Measurements from ENCODE around the gene MLLT1. TPM values are rescaled to one million over a fixed set of nuclear protein-coding genes. Genes with fewer than 3 reads are reported as not detected.
A peak's percentile ranks its signal among the peaks of the same experiment; 100 is the strongest.
"Not testable (repeated sequence)": the region's sequence is repeated elsewhere in the genome, so short reads cannot be mapped to it uniquely, and the experiment has no call there.

Gene MLLT1, protein sequence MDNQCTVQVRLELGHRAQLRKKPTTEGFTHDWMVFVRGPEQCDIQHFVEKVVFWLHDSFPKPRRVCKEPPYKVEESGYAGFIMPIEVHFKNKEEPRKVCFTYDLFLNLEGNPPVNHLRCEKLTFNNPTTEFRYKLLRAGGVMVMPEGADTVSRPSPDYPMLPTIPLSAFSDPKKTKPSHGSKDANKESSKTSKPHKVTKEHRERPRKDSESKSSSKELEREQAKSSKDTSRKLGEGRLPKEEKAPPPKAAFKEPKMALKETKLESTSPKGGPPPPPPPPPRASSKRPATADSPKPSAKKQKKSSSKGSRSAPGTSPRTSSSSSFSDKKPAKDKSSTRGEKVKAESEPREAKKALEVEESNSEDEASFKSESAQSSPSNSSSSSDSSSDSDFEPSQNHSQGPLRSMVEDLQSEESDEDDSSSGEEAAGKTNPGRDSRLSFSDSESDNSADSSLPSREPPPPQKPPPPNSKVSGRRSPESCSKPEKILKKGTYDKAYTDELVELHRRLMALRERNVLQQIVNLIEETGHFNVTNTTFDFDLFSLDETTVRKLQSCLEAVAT
- total RNA-seq: 68.3 TPM

DNA sequence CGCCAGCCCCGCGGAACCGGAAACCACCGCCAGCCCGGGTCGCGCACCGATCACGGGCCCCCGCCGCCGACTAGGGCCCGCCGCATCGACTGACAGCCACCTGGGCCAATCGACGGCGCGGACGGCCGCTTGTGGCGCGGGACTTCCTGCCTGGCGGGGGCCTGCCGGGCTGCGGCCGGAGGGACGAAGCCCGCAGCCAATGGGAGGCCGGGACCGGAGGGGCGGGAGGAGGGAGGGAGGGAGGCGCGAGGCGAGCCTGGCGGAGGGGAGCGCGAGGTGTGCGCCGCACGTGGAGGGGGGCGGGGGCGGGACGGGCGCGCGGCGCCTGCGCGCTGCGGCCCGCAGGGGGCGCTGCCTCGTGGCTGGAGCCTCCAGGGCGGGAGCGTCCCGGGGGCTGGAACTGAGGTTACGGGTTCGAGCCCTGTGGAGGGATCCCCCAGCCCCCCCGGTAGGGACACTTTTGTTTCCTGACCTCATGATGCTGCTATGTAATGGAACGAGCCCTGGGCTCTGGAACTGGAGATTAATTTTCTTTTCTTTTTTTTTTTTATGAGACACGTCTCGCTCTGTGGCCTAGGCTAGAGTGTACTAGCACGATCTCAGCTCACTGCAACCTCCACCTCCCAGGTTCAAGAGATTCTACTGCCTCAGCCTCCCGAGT is at the start of gene MLLT1:
Gene MLLT1 (minus strand): TSS at position 45 of the 661 bp plus-strand sequence. CDS start 191 bp downstream, outside the sequence.
- peak; percentile 97 for DNase-seq (ENCODE audit: low spot score)

DNA sequence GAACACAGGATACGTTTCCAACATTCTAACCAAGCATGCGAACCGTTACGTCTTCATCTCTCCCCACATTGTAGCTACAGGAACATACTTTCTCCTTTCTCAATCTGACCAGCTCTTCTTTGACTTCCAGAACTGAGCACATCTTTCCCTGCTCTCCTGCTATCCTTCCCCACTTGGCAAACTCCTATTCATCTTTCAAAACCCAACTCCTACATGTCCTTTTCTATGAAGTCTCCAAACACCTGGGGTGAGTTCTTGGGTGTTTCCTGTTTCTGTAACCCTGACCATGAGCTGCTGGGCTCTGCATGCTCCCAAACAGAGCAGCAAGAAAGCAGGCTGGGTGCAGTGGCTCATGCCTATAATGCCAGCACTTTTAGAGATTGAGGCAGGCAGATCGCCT is 47.0 kb upstream of the MLLT1 start:
- DNase-seq (ENCODE audit: low spot score): no peak

DNA sequence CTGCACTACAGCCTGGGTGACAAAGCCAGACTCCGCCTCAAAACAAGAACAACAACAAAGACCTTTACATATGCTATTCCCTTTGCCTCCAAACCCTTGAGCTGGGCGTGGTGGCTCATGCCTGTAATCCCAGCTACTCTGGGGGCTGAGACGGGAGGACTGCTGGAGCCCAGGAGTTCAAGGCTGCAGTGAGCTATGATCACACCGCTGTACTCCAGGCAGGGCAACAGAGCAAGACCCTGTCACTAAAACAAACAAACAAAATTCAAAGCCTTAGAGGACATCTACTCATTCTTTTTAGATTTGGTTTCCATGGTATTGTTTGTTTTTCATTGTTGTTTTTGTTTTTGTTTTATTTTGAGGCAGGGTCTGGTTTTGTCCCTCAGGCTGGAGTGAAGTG is 45.8 kb upstream of the MLLT1 start:
- DNase-seq (ENCODE audit: low spot score): no peak

DNA sequence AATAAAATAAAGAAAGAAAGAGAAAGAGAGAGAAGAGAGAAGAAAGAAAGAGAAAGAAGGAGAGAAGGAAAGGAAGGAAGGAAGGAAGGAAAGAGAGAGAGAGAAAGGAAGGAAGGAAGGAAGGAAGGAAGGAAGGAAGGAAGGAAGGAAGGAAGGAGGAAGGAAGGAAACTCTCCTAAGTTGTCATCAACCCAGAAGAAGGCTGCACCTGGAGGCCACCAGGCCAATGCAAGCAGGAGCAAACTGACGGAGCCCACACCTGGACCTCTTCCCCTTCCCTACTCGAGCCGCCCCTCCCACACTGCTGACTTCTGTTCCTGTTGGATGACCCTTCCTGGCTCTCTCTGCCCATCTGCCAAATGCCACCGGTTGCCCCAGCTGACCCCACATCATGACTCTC is 45.0 kb upstream of the MLLT1 start:
- no peak for DNase-seq (ENCODE audit: low spot score)

DNA sequence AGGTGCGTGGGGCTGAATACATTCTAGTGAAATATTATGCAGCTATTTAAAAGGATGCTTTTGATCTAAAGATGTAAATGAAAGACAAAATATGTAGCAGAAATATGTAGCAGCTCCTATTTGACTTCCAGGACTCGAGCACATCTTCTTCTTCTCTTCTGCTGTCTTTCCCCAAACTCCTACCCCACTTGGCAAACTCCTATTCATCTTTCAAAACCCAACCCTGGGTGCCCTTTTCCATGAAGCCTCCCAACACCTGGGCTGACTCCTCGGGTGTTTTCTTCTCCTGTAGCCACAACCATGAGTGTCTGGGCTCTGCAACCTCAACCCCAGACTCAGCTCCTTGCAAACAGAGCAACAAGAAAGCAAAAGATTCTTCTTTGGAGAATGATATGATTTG is 42.5 kb upstream of the MLLT1 start:
- no peak for DNase-seq (ENCODE audit: low spot score)

DNA sequence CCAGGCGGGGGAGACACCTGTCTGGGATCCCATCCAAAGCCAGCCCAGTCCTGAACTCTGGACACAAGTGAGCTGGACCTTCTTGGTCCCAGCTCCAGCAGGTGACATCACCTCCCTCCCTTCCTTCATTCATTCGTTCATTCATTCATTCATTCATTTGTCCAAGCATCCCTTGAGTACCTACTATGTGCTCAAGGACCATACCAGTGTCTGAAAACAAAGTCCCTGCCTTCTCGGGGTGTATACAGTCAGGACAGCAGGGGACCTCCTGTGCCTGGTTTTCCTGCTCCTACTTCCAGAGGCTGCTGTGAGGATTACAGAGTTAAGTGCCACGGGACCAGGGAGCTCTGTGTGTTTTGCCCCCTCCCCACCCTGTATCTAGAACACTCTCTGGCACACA is 39.6 kb upstream of the MLLT1 start:
- no peak for DNase-seq (ENCODE audit: low spot score)

DNA sequence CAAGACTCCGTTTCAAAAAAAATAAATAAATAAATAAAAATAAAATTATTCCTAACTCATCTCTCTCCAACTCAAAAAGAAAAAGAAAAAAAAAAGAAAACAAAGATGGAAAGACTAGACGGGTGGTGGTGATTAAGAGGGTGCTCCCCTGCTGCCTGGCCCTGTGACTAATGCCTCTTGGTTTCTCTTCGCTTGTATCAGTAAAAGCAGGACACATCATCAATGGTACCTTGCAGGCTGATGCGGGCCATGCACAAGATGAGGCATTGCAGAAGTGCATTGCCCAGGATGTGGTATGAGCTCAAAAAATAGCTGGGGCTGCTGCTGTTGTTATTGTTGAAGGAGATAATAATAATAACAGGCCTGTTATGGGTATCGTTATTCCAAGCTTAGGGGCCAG is 39.0 kb upstream of the MLLT1 start:
- no peak for DNase-seq (ENCODE audit: low spot score)

DNA sequence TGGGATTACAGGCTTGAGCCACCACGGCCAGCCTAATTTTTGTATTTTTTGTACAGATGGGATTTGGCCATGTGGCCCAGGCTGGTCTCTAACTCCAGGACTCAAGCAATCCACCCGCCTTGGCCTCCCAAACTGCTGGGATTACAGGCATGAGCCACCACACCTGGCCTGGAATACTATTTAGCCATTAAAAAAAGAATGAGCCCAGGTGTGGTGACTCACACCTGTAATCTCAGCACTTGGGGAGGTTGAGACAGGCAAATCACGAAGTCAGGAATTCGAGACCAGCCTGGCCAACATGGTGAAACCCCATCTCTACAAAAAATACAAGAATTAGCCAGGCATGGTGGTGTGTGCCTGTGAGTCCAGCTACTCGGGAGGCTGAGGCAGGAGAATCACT is 35.9 kb upstream of the MLLT1 start:
- not testable (repeated sequence) for DNase-seq (ENCODE audit: low spot score)

DNA sequence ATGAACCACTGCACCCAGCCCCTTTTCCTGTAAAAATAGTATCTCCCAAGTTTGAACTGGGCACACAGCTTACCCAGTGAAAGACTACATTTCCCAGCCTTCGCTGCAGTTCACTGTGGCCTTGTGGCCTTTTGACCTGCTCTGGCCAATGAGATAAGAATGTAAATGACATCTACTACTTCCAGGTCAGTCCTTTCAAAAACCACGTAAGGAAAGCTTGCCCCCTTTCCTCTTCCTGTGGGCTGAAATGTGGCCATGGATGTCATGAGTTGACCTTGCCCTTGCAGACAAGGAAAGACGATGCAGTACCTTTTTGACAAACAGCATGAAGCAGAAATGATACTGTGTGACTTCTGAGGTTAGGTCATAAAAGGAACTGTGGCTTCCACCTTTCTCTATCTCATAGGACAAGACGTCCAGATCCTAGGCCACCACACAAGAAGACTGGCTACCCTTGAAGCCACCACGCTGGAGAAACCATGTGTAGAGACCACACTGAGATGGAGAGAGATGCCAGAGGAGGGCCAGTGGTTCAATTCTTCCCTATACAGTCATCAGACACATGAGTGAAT is 33.7 kb upstream of the MLLT1 start:
- DNase-seq (ENCODE audit: low spot score): no peak

DNA sequence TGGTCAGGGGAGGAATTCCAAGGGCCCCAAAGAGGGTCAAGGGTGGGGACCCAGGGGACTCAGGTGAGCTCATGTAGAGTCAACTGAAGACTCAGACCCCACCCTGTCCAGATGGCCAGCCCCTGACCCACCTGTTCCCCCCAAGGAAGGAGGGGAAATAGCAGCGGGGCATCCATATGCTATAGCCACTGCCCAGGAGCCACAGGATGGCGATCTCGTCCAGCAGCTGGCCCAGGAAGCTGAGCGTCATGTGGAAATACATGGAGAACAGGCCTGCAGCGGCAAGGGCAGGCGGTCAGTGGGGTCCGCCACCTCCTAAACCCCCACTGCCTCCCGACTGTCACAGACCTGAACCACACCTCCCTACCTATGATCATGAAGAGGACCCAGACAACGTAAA is 32.2 kb upstream of the MLLT1 start:
- no peak for DNase-seq (ENCODE audit: low spot score)

DNA sequence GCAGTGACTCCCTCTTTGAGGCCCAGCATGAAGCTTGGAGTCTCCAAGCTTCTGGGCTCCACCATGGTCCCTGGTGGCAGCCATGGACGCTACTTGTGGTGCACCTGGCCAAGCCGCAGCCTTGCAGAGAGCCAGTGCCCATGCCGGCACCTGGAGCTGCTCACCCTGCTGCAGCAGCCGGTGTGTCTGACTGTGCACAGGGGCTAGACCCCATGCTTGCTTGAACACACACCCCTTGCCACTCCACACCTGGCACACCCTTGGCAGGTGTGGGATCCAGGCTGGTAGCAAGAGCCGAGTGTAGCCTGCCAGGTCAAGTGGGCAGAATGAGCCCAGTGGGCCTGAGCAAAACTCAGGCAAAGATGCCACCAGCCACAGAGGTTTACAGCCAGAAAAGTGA is 18.6 kb upstream of the MLLT1 start:
- no peak for DNase-seq (ENCODE audit: low spot score)

DNA sequence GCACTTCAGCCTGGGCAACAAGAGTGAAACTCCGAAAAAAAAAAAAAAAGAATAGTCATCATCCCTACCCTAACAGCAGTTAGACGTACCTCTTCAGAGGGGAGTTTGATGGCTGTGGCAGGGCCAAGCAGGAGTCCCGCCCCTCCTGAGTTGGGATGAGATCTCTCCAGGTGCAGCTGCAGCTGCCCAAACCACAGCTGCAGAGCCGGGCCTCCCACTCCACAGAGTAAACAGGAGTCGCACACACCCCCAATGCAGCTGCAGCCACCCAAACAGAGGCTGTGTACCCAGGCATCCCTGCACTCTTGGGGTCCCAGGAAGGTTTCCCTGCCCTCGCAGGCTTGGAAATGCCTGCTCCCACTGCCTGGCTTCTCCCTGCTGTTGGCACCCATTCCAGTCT is 17.4 kb upstream of the MLLT1 start:
- no peak for DNase-seq (ENCODE audit: low spot score)

DNA sequence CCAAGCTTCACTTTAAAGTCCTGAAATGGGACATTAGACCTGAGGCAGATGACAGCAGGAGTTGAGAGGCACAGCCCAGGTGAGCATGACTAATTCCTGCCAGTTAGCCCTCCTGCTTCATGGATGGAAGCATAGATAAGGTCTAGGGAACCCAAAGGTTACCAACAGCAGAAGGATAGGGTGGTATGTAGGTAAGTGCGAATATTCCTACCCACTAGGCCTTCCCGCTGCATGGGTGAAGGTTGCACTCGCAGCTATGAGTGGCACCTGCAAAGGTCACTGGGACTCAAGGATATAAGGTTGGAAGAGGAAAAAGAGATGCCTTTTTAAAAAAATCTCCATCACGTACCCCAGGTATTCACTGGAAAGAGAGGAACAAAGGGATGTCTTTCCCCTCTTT is 12.2 kb upstream of the MLLT1 start:
- no peak for DNase-seq (ENCODE audit: low spot score)

DNA sequence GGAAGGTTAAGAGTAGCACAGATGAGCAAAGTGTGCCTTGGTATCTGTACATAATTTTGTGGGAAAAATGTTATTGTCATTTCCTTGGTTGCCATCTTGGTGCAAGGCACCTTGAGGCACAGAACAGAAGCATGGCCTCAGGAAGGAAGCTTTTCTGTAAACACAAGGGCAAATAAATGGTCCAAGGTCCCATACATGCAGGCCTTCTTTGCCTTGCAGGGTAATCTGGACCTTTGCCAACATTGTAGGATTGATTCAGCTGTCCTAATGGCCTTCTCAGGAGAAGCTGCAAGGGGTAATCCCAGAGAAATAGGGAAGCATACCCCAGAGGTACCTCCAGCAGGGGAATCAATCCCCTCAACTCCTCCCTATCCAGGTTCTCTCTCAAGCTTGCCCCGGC is 9.0 kb upstream of the MLLT1 start:
- no peak for DNase-seq (ENCODE audit: low spot score)

DNA sequence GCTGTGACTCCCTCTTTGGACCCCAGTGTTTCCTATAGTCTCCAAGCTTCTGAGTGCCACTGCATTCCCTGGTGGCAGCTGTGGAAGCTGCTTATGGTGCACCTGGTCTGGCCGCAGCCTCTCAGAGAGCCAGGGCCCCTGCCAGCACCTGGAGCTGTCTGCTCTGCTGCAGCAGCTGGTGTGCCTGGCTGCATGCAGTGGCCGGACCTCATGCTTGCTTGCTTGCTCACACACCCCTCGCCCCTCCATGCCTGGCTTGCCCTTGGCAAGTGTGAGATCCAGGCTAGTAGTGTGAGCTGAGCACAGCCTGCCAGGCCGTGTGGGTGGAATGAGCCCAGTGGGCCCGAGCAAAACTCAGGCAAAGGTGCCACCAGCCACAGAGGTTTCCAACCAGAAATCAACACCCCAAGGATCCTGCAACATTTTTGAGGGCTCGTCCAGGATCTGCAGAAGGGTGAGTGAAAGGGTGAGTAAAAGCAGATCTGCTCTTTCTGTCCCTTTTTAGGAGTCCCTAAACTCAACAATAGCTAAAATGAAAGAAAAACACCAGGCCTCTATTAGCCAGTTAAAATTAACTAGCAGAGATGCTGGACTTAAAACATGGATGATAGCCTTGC is 7.6 kb upstream of the MLLT1 start:
- no peak for DNase-seq (ENCODE audit: low spot score)

DNA sequence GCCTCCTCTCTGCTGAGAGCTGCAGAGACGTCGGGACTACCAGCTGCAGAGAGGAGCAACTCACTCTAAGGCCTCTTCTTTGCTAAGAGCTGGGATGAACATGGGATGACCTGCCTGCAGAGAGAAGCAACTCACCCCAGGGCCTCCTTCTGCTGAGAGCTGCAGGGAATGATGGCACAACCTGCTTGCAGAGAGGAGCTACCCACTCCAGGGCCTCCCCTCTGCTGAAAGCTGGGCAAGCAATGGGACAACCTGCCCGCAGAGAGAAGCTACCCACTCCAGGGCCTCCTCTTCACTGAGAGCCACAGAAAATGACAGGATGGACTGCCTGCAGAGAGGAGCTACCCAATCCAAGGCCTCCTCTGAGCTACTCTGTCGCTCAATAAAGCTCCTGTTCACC is 6.9 kb upstream of the MLLT1 start:
- no peak for DNase-seq (ENCODE audit: low spot score)

DNA sequence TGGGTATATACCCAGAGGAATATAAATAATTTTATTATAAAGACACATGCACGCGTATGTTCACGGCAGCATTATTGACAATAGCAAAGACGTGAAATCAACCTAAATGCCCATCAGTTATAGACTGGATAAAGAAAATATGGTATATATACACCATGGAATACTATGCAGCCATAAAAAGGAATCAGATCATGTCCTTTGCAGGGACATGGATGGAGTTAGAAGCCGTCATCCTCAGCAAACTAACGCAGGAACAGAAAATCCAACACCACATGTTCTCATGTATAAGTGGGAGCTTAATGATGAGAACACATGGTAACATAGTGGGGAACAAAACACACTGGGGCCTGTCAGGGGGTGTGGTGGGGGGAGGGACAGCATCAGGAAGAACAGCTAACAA is 2.6 kb upstream of the MLLT1 start:
- DNase-seq (ENCODE audit: low spot score): not testable (repeated sequence)

DNA sequence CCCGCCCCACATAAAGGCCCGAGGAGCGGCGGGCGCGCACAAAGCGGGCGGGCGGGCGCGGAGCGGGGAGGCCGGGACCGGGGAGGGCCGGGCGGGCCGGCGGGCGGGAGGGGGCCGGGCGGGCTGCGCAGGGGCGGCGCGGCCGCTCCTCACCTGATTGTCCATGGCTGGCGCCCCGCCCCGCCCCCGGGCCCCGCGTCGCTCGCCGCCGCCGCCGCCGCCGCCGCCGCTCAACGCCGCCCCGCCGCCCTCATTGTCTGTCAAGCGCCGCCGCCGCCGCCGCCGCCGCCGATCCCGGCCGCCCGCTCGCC is 200 bp downstream of the MLLT1 start:
- no peak for DNase-seq (ENCODE audit: low spot score)

DNA sequence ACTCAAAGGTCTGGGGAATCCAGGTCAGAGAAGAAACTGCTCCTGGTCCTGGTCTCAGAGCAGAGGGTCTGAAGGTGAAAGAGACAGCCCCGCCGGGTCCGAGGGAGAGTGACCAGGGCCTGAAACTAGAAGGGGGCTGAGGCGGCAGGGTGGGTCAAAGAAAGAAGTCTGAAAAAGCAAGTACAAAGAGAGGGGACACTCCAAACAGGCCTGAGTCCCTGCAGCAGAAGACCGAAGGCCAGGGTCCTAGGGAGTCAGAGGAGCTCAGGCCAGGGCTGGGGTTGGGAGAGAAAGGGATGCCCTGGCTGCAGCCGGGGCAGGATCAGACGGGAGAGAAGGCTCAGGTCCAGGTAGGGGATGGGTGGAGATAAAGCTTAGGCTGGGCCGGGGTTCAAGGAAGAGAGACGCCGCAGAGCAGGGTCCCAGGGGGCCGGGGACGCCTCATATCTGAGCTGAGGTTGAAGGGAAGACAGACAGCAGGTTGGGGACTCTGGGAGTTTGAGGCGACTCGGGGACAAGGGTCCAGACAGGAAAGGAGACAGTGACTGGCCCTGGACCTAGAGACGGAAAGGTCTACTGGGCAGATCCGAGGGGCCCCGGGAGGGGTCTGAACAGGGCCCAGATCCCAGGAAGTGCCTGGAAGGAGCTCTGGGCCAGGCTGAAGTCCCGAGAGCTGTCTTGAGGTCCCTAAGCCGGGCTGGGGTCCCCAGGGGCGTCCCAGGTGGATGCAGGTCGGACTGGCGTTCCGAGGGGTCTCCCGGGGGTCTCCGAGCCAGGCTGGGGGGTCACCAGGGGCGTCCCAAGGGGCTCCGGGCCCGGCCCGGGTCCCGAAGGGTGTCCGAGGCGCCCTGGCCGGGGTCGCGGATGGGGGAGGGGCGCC is 795 bp downstream of the MLLT1 start:
- DNase-seq (ENCODE audit: low spot score): no peak

DNA sequence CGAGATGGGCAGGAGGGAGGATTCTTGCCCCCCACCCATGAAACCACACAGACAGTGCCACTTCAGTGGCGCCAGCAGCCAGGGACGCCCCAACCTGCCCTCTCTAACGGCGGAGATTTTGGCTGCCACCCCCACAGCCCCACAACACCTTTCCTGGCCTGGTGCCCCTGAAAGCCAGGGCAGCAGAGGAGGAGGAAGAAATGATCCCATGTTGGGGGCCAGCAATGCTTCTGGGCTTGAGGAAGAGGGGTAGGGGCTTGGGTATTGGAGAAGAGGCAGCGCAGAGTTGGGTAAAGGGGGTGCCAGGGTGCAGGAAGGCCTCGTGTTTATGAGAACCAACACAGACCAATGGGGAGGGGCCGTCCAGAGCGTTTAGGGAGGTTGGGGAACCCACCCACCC is 1.7 kb downstream of the MLLT1 start:
- DNase-seq (ENCODE audit: low spot score): no peak

DNA sequence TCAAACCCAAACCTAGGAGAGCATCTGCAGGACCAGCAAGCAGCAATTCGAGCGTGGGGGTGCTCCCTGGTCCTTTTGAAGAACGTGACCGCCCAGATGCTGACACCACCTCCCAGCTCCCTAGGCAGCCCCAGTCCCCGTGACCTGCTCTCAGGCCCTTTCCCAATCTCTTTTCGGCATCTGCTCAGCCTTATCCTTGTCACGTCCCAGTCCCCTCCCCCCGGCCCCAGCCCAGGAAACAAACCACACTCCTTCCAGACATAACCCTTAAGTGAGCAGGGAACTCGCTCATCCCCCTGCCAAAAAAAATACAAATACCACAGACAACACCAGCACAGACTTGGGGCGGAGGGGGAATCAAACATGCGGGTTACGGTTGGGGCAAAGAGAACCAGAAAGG is 3.3 kb downstream of the MLLT1 start:
- peak; percentile 75 for DNase-seq (ENCODE audit: low spot score)

All from ureter (tissue), 1 donor.